Kidney glomerular epithelial cell (primary cell): ENCODE data around the gene MAGI2.

ENCODE experiments used
- DNase-seq: peaks from one replicate; lab custom pipeline; 2025; lab: John Stamatoyannopoulos, UW

Gene MAGI2

DNA sequence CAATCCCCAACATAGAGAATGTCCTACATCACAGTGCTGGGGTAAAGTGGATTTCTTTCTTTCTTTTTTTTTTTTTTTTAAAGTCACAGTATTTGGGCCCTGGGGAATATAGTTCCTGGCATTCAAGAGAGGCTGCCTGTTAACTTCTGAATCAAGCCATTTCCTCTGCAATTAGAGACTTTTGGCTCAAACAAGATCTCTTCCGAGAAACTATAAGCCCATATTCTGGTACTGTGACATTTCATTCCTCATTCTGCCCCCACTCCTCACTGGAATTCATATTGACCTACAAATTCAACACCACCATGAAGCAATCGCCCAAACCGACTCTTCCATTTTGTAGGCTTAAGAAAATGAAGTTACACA lies 1467.5 kb downstream of the MAGI2 start:
- DNase-seq, result no peak

GRCh38 chr7:77985232-77985973 lies 1468.1 kb downstream of the MAGI2 start:
- DNase-seq, result no peak

GRCh38 chr7:77983973-77984372 lies 1469.5 kb downstream of the MAGI2 start:
- DNase-seq, result no peak

GRCh38 chr7:77982926-77983550 lies 1470.4 kb downstream of the MAGI2 start:
- no peak for DNase-seq

- DNase-seq, result no peak
Measured at GRCh38 chr7:77980087-77980713, 1473.3 kb downstream of the MAGI2 start.

DNA sequence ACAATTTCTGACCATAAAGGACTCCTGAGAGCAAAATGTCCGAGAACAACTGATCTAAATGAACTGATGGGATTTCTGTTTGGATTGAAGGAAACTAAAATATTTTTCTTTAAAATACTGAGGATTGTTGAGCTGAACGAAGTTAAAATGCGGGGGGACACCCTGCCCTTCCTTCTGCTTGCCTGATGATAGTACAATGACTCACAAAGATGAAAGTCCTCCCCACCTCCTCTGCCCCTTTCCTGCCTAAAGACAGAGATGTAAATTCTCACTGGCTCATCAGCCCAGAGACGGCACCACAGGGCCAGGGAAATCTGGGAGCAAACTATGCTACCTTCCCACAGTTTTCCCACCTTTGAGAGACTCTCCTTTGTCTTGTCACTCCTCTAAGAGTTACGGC lies 1474.2 kb downstream of the MAGI2 start:
- DNase-seq, result no peak

DNA sequence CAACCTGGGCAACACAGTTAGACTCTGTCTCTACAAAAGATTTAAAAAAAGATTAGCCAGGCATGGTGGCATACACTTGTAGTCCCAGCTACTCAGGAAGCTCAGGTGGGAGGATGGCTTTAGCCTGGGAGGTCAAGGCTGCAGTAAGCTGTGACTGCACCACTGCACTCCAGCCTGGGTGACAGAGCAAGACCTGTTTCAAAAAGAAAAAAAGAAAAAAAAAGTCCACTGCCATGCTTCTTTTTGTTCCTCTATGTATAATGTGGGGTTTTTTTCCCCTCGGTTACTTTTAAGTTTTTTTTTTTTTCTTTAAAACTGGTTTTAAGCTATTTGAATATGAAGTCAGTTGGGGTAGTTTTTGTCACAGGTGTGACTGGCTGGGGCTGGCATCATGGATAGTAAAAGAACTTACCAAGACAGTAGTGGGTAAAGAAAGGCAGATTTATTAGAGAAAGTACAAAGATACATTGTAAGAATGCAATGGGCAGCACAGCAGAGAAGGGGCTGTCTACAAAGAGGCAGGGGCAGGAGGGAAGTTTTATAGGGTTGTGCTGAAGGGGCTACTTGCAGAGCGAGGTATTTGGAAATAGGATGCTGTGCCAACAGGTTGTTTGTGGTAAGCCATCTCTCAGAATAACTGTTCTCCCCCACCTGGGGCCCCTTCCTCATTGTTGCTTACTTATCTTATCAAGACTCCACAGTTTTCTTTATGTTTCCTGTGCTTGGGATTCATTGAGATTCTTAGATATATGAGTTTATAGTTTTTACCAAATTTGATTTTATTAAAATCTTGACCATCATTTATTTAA lies 1477.6 kb downstream of the MAGI2 start:
- no peak for DNase-seq

GRCh38 chr7:77971726-77972125 lies 1481.7 kb downstream of the MAGI2 start:
- no peak for DNase-seq

- no peak for DNase-seq
Measured at GRCh38 chr7:77967429-77967828, 1486.0 kb downstream of the MAGI2 start.
